IPS-NIHi11 (cell line): ENCODE data around the gene HSF4.
"Not testable (repeated sequence)": the region's sequence is repeated elsewhere in the genome, so short reads cannot be mapped to it uniquely, and the experiment has no call there.

Experiments used
- DNase-seq: peaks from one replicate; pipeline ENCODE4 v3.0.0; 2012; ENCODE audit warnings: mixed read lengths, low spot score

The HSF4 gene

GRCh38 chr16:67164599-67165061, at the start of gene HSF4:
TSS of gene HSF4 (plus strand) at chr16:67164745. CDS start at chr16:67164812, 67 bp downstream.
- DNase-seq: peak; percentile 50

- no peak for DNase-seq
These were observed 49.8 kb upstream of the HSF4 start for GRCh38 chr16:67114793-67115192.

- DNase-seq: no peak
These were observed 48.9 kb upstream of the HSF4 start for GRCh38 chr16:67115639-67116038.

GRCh38 chr16:67116388-67117311, 47.9 kb upstream of the HSF4 start:
- DNase-seq: no peak

GRCh38 chr16:67117716-67118115, 46.8 kb upstream of the HSF4 start:
- DNase-seq: no peak

- DNase-seq: no peak
These were observed 44.5 kb upstream of the HSF4 start for GRCh38 chr16:67120025-67120424.

- not testable (repeated sequence) for DNase-seq
These were observed 41.7 kb upstream of the HSF4 start for GRCh38 chr16:67122799-67123198.

- DNase-seq: no peak
These were observed 36.1 kb upstream of the HSF4 start for GRCh38 chr16:67128417-67128816.

- no peak for DNase-seq
These were observed 35.7 kb upstream of the HSF4 start for GRCh38 chr16:67128887-67129286.

GRCh38 chr16:67129422-67129821, 35.1 kb upstream of the HSF4 start:
- DNase-seq: no peak

- no peak for DNase-seq
These were observed 26.9 kb upstream of the HSF4 start for GRCh38 chr16:67137605-67138004.

- DNase-seq: no peak
These were observed 23.2 kb upstream of the HSF4 start for GRCh38 chr16:67141391-67141790.

- DNase-seq: no peak
These were observed 22.2 kb upstream of the HSF4 start for GRCh38 chr16:67142342-67142741.

- no peak for DNase-seq
These were observed 19.6 kb upstream of the HSF4 start for GRCh38 chr16:67144943-67145342.

GRCh38 chr16:67145746-67146145, 18.8 kb upstream of the HSF4 start:
- no peak for DNase-seq

GRCh38 chr16:67146523-67147357, 17.8 kb upstream of the HSF4 start:
- no peak for DNase-seq

- no peak for DNase-seq
These were observed 17.0 kb upstream of the HSF4 start for GRCh38 chr16:67147437-67148140.

GRCh38 chr16:67148221-67148620, 16.3 kb upstream of the HSF4 start:
- DNase-seq: no peak

GRCh38 chr16:67148656-67149275, 15.8 kb upstream of the HSF4 start:
- no peak for DNase-seq

- peak; percentile 95 for DNase-seq
These were observed 15.1 kb upstream of the HSF4 start for GRCh38 chr16:67149276-67150046.
